ENCODE results near the gene KMT2C. TPM values are rescaled to one million over a fixed set of nuclear protein-coding genes. Genes with fewer than 3 reads are reported as not detected.

The KMT2C gene
- total and polyA plus RNA-seq, 2 of the 8 experiments (the other 6 are each of a cell fraction or from before 2014, with no cell fraction given): 9.1 to 40.8 TPM

- TF ChIP-seq SIN3A (conservative IDR thresholded peaks at IDR 0.05 in 1 of 2, IDR thresholded peaks at IDR 0.05 in 1 of 2; ENCODE audit: low read depth in 1 of 2, low read length in 2 of 2) (0 out of 4 replicates have a peak, but pooled peaks have one; percentile 13 to 21), POLR2A (IDR thresholded peaks at IDR 0.05; ENCODE audit: control extremely low read depth in 1 of 2, low read depth in 2 of 2, low read length in 2 of 2) (peak in 1 of 2 experiments; percentile 52; a peak in 1 of 3 replicates), TBP (IDR thresholded peaks at IDR 0.05; ENCODE audit: low read depth, low read length) (no peak; the same call in 1 of the 2 replicates), CHD1 (IDR thresholded peaks at IDR 0.05; ENCODE audit: low read depth, low read length) (no peak), CREB1 (IDR thresholded peaks at IDR 0.05) (no peak; the same call in 1 of the 2 replicates), EZH2 (IDR thresholded peaks at IDR 0.05; ENCODE audit: low read depth, low read length, severe bottlenecking) (no peak), CBX8 (IDR thresholded peaks at IDR 0.05; ENCODE audit: borderline replicate concordance, low read depth, low read length) (no peak), KDM5A (IDR thresholded peaks at IDR 0.05; ENCODE audit: low read length) (no peak), CTBP2 (IDR thresholded peaks at IDR 0.05; ENCODE audit: borderline replicate concordance, insufficient read depth, insufficient read length, low read length) (peak; percentile 60), EP300 (IDR thresholded peaks at IDR 0.05; ENCODE audit: borderline replicate concordance in 1 of 2, low read depth in 2 of 2, low read length in 2 of 2) (no peak), BCL11A (IDR thresholded peaks at IDR 0.05; ENCODE audit: low read depth in 2 of 2, low read length in 2 of 2) (no peak), CHD2 (IDR thresholded peaks at IDR 0.05; ENCODE audit: low read length) (peak; percentile 82), SP4 (IDR thresholded peaks at IDR 0.05; ENCODE audit: low read length) (no peak), CTCF (IDR thresholded peaks at IDR 0.05; ENCODE audit: control extremely low read depth in 1 of 3, insufficient read depth in 1 of 3, low read depth in 1 of 3, low read length in 3 of 3) (0 out of 4 replicates have a peak, but pooled peaks of 1 of the 3 experiments have one; percentile 0), JUND (IDR thresholded peaks at IDR 0.05; ENCODE audit: low read length) (no peak), E2F6 (IDR thresholded peaks at IDR 0.05) (0 out of 2 replicates have a peak, but pooled peaks have one; percentile 25), RXRA (IDR thresholded peaks at IDR 0.05; ENCODE audit: insufficient read depth, low read depth, low read length) (no peak), BRCA1 (IDR thresholded peaks at IDR 0.05; ENCODE audit: low read depth, low read length) (no peak), POU5F1 (IDR thresholded peaks at IDR 0.05; ENCODE audit: low read depth, low read length) (no peak), KDM1A (IDR thresholded peaks at IDR 0.05; ENCODE audit: borderline replicate concordance, low read length) (no peak)
Measured at GRCh38 chr7:152464312-152465118, 28.7 kb upstream of the KMT2C start (continued).

Measured in H1 (cell line).